ENCODE data around the gene RNF121. TPM values are rescaled to one million over a fixed set of nuclear protein-coding genes. Genes with fewer than 3 reads are reported as not detected.

RNF121 gene
- total and polyA plus RNA-seq, 2 donors (not counting 1 experiment from before 2014, with no cell fraction given), result 29.6 to 48.6 TPM

DNA sequence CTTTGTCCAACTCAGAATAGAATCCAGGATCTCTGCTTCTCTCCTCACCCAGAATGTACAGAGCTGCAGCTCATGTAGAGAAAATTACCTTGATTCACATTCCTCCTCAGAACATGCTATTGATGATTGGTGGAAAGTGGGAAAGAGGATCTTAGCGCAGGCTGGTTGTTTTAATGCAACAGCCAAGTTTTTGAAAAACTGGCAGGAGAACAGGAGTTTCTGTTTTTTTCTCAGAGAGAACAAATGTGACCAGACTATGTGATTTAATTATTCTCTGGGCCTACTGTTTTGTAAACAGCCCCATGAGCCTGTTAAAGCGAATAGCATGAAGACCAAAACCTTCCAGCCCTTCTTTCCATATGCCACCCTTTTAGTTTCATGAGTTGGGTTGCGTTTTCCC lies 50.8 kb downstream of the RNF121 start:
- TF ChIP-seq, protein P1, sequence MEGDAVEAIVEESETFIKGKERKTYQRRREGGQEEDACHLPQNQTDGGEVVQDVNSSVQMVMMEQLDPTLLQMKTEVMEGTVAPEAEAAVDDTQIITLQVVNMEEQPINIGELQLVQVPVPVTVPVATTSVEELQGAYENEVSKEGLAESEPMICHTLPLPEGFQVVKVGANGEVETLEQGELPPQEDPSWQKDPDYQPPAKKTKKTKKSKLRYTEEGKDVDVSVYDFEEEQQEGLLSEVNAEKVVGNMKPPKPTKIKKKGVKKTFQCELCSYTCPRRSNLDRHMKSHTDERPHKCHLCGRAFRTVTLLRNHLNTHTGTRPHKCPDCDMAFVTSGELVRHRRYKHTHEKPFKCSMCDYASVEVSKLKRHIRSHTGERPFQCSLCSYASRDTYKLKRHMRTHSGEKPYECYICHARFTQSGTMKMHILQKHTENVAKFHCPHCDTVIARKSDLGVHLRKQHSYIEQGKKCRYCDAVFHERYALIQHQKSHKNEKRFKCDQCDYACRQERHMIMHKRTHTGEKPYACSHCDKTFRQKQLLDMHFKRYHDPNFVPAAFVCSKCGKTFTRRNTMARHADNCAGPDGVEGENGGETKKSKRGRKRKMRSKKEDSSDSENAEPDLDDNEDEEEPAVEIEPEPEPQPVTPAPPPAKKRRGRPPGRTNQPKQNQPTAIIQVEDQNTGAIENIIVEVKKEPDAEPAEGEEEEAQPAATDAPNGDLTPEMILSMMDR (conservative IDR thresholded peaks at IDR 0.05 in 1 of 2, IDR thresholded peaks at IDR 0.05 in 1 of 2; ENCODE audit: low read depth in 1 of 2, low read length in 2 of 2), result no peak
- no peak for TF ChIP-seq EZH2 (IDR thresholded peaks at IDR 0.05; ENCODE audit: low read length, missing control alignments)
- no peak overlapping the region for H3K4me2 ChIP-seq (ENCODE audit: extremely low read depth, insufficient read depth, low read length)
- no peaks in the 10 kb centered on the region for H3K4me1 ChIP-seq (ENCODE audit: control insufficient read depth, extremely low read depth, insufficient read depth, low read length)
- H3K27ac ChIP-seq (ENCODE audit: insufficient read depth, low read length), result no peak overlapping the region
- no peaks in the 10 kb centered on the region for H4K20me1 ChIP-seq (ENCODE audit: control insufficient read depth, extremely low read depth, insufficient read depth, low read length)
- no peak for DNase-seq (ENCODE audit: low read depth in 2 of 2)
- H3K36me3 ChIP-seq (ENCODE audit: control insufficient read depth, insufficient read depth, low read length), result no peaks in the 10 kb centered on the region
- H3K27me3 ChIP-seq (ENCODE audit: control insufficient read depth, insufficient read depth, low read length), result no peaks in the 10 kb centered on the region
- H3K9me3 ChIP-seq (ENCODE audit: control insufficient read depth, insufficient read depth, low read depth, low read length), result no peaks in the 10 kb centered on the region
- H2AFZ ChIP-seq (ENCODE audit: low read length), result no peak overlapping the region
- H3K4me3 ChIP-seq (replicated peaks in 1 of 4; ENCODE audit: control extremely low read depth in 1 of 4, insufficient read depth in 1 of 4, low read depth in 3 of 4, low read length in 4 of 4), result no peak overlapping the region
- H3K9ac ChIP-seq (ENCODE audit: insufficient read depth, low read length), result no peak overlapping the region
- no peaks in the 10 kb centered on the region for H3K79me2 ChIP-seq (ENCODE audit: control insufficient read depth, insufficient read depth, low read length)

DNA sequence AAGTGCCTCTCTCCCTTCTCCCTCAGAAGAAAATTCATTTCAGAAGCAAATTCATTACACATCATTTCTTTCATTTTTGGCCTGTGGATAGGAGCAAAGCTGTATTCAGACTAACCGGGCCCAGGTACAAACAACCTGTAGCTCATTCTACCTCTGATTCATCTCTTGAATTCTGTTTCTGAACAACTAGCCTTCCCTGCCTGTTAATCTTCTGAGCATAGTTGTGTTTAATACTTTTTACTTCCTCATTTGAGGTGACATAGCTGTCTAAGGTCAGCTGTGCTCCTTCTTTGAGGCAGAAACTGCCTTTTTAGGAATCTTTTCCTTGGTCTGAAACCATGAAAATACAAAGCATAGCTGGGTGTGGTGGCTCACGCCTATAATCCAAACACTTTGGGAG lies 57.3 kb downstream of the RNF121 start:
- H3K9ac ChIP-seq (ENCODE audit: insufficient read depth, low read length), result no peak overlapping the region
- no peak overlapping the region for H2AFZ ChIP-seq (ENCODE audit: low read length)
- H3K4me3 ChIP-seq (replicated peaks in 1 of 4; ENCODE audit: control extremely low read depth in 1 of 4, insufficient read depth in 1 of 4, low read depth in 3 of 4, low read length in 4 of 4), result no peak overlapping the region
- H4K20me1 ChIP-seq (ENCODE audit: control insufficient read depth, extremely low read depth, insufficient read depth, low read length), result no peaks in the 10 kb centered on the region
- TF ChIP-seq, protein P1 (conservative IDR thresholded peaks at IDR 0.05 in 1 of 2, IDR thresholded peaks at IDR 0.05 in 1 of 2; ENCODE audit: low read depth in 1 of 2, low read length in 2 of 2), result no peak
- TF ChIP-seq EZH2 (IDR thresholded peaks at IDR 0.05; ENCODE audit: low read length, missing control alignments), result no peak
- H3K79me2 ChIP-seq (ENCODE audit: control insufficient read depth, insufficient read depth, low read length), result no peaks in the 10 kb centered on the region
- H3K9me3 ChIP-seq (ENCODE audit: control insufficient read depth, insufficient read depth, low read depth, low read length), result no peaks in the 10 kb centered on the region
- no peaks in the 10 kb centered on the region for H3K27me3 ChIP-seq (ENCODE audit: control insufficient read depth, insufficient read depth, low read length)
- no peak overlapping the region for H3K4me2 ChIP-seq (ENCODE audit: extremely low read depth, insufficient read depth, low read length)
- peaks cover 2% of the 10 kb centered on the region for H3K36me3 ChIP-seq (ENCODE audit: control insufficient read depth, insufficient read depth, low read length)
- no peak for DNase-seq (ENCODE audit: low read depth in 2 of 2)
- H3K4me1 ChIP-seq (ENCODE audit: control insufficient read depth, extremely low read depth, insufficient read depth, low read length), result peaks cover 7% of the 10 kb centered on the region
- no peak overlapping the region for H3K27ac ChIP-seq (ENCODE audit: insufficient read depth, low read length)

DNA sequence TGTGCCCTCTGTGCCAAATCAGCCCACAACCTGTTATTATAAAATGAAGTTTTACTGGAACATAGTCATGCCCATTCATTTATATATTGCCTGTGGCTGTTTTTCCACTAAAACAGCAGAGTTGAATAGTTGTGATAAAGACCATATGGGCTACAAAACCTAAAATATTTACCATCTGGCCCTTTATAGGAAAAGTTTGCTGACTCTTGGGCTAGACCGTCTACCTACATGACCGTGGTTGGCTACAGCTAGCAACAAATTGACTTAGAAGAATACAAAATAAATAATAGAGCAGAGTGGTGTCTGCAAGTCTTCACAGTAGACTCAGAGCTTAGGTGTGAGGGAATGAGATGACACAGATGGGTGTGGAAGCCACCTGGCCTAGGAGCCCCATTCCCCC lies 58.7 kb downstream of the RNF121 start:
- Histone ChIP-seq H3K27ac (ENCODE audit: insufficient read depth, low read length) (no peak overlapping the region), H3K36me3 (ENCODE audit: control insufficient read depth, insufficient read depth, low read length) (peaks cover 2% of the 10 kb centered on the region), H3K79me2 (ENCODE audit: control insufficient read depth, insufficient read depth, low read length) (no peaks in the 10 kb centered on the region), H3K4me1 (ENCODE audit: control insufficient read depth, extremely low read depth, insufficient read depth, low read length) (peaks cover 7% of the 10 kb centered on the region), H3K4me2 (ENCODE audit: extremely low read depth, insufficient read depth, low read length) (peak overlapping the region; percentile 32), H3K9ac (ENCODE audit: insufficient read depth, low read length) (no peak overlapping the region), H2AFZ (ENCODE audit: low read length) (no peak overlapping the region), H3K27me3 (ENCODE audit: control insufficient read depth, insufficient read depth, low read length) (no peaks in the 10 kb centered on the region), H4K20me1 (ENCODE audit: control insufficient read depth, extremely low read depth, insufficient read depth, low read length) (no peaks in the 10 kb centered on the region), H3K4me3 (replicated peaks in 1 of 4; ENCODE audit: control extremely low read depth in 1 of 4, insufficient read depth in 1 of 4, low read depth in 3 of 4, low read length in 4 of 4) (no peak overlapping the region), H3K9me3 (ENCODE audit: control insufficient read depth, insufficient read depth, low read depth, low read length) (no peaks in the 10 kb centered on the region)
- DNase-seq (ENCODE audit: low read depth in 2 of 2), result peak in 1 of 2 donors; percentile 17
- TF ChIP-seq, protein P1 (conservative IDR thresholded peaks at IDR 0.05 in 1 of 2, IDR thresholded peaks at IDR 0.05 in 1 of 2; ENCODE audit: low read depth in 1 of 2, low read length in 2 of 2), result no peak
- no peak for TF ChIP-seq EZH2 (IDR thresholded peaks at IDR 0.05; ENCODE audit: low read length, missing control alignments)

All from fibroblast of lung (primary cell).